Lower lobe of right lung (tissue), 2 donors: ENCODE measurements around the gene LILRB2. TPM values are rescaled to one million over a fixed set of nuclear protein-coding genes. Genes with fewer than 3 reads are reported as not detected.
"Not testable (repeated sequence)": the region's sequence is repeated elsewhere in the genome, so short reads cannot be mapped to it uniquely, and the experiment has no call there.

Source experiments
- ATAC-seq, 2 donors: fragments of 200-7000 bp; cut with Tn5 transposase; one replicate each; pipeline ENCODE4 v1.9.1; 2020 to 2022; ENCODE audit warnings: mild to moderate bottlenecking in 2 of 2, moderate library complexity in 2 of 2
- DNase-seq: peaks from one replicate; pipeline ENCODE4 v3.0.0-alpha.2; 2020
- H3K27ac ChIP-seq: fragments of 200-600 bp; one replicate; pipeline ENCODE4 v1.8.0; 2022
- H3K27me3 ChIP-seq: fragments of 200-600 bp; one replicate; pipeline ENCODE4 v1.8.0; 2022; ENCODE audit warnings: low read depth
- H3K36me3 ChIP-seq: fragments of 200-600 bp; one replicate; pipeline ENCODE4 v1.8.0; 2022; ENCODE audit warnings: mild to moderate bottlenecking
- H3K4me1 ChIP-seq: fragments of 200-600 bp; one replicate; pipeline ENCODE4 v1.8.0; 2022
- H3K4me3 ChIP-seq: fragments of 200-600 bp; one replicate; pipeline ENCODE4 v1.8.0; 2022; ENCODE audit warnings: mild to moderate bottlenecking
- H3K9me3 ChIP-seq: fragments of 200-600 bp; one replicate; pipeline ENCODE4 v1.8.0; 2022
- intact Hi-C: fragments of 100-400 bp; cut with DNase I; formaldehyde crosslinking; loops from one replicate; pipeline ENCODE4 v1.11.0; 2022
- total RNA-seq: library from RNA; stranded (reverse); fragmentation: NEBNext Ultra II Directional; extraction: Animal tissue kit (Norgen Biotek cat#: 25700); gene quantifications from one replicate; pipeline ENCODE4 v1.2.1, GENCODE V29; 2021
- TF ChIP-seq, protein P1 (sequence below): fragments of 200-600 bp; IDR thresholded peaks from one replicate; pipeline ENCODE4 v1.8.0; 2022; ENCODE audit warnings: antibody characterized with exemption, mild to moderate bottlenecking
- donor health status: DM: no; HTN: yes; CAD: no; lungs with severe emphysema.

The LILRB2 gene
- total RNA-seq, 1 donor from 2014 or later, result 26.1 TPM

GRCh38 chr19:54277111-54277615, 3.7 kb downstream of the LILRB2 start:
- H3K36me3 ChIP-seq, DNase-seq, H3K9me3 ChIP-seq, H3K27ac ChIP-seq, H3K4me3 ChIP-seq, intact Hi-C loops, ATAC-seq, H3K4me1 ChIP-seq: not testable (repeated sequence)
- peaks cover 16% of the 10 kb centered on the region for H3K27me3 ChIP-seq

- intact Hi-C loops, result no loop called here
- DNase-seq (no peak), ATAC-seq (no peak)
- no peaks in the 10 kb centered on the region for H3K4me1 ChIP-seq
- peaks cover 16% of the 10 kb centered on the region for H3K27me3 ChIP-seq
- H3K36me3 ChIP-seq, result no peaks in the 10 kb centered on the region
- H3K4me3 ChIP-seq, result no peak overlapping the region
- H3K9me3 ChIP-seq, result no peaks in the 10 kb centered on the region
- TF ChIP-seq, protein P1, sequence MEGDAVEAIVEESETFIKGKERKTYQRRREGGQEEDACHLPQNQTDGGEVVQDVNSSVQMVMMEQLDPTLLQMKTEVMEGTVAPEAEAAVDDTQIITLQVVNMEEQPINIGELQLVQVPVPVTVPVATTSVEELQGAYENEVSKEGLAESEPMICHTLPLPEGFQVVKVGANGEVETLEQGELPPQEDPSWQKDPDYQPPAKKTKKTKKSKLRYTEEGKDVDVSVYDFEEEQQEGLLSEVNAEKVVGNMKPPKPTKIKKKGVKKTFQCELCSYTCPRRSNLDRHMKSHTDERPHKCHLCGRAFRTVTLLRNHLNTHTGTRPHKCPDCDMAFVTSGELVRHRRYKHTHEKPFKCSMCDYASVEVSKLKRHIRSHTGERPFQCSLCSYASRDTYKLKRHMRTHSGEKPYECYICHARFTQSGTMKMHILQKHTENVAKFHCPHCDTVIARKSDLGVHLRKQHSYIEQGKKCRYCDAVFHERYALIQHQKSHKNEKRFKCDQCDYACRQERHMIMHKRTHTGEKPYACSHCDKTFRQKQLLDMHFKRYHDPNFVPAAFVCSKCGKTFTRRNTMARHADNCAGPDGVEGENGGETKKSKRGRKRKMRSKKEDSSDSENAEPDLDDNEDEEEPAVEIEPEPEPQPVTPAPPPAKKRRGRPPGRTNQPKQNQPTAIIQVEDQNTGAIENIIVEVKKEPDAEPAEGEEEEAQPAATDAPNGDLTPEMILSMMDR, result no peak
- H3K27ac ChIP-seq, result no peak overlapping the region
Measured at GRCh38 chr19:54275951-54276350, 5.0 kb downstream of the LILRB2 start.

DNA sequence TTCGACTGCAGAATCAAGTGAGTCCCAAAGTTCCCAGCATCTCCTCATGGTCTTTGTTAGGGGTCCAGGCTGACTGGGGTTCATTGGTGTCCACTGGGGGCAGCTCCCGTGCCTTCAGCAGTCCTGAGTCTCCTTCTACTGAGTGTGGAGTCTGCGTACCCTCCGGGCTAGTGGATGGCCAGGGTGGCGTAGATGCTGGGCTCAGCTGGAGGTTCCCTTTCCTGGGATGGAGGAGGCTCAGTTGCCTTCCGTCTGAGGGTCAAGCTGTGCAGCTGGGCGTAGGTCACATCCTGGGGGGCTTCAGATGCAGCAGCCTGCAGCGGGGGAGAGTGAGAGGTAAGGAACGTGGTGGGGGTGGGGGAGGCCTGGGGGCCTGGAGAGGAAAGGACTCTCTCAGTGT, 6.4 kb downstream of the LILRB2 start:
- intact Hi-C loops, H3K36me3 ChIP-seq, H3K27me3 ChIP-seq, H3K9me3 ChIP-seq, H3K27ac ChIP-seq, DNase-seq, H3K4me1 ChIP-seq, H3K4me3 ChIP-seq, ATAC-seq: not testable (repeated sequence)

GRCh38 chr19:54273821-54274220, 7.1 kb downstream of the LILRB2 start:
- intact Hi-C loops, result no loop called here
- Histone ChIP-seq H3K4me1 (no peaks in the 10 kb centered on the region), H3K27ac (no peak overlapping the region), H3K36me3 (no peaks in the 10 kb centered on the region), H3K9me3 (no peaks in the 10 kb centered on the region), H3K4me3 (no peak overlapping the region), H3K27me3 (peaks cover 8% of the 10 kb centered on the region)
- ATAC-seq, result no peak
- no peak for DNase-seq
- TF ChIP-seq, protein P1, result no peak

DNA sequence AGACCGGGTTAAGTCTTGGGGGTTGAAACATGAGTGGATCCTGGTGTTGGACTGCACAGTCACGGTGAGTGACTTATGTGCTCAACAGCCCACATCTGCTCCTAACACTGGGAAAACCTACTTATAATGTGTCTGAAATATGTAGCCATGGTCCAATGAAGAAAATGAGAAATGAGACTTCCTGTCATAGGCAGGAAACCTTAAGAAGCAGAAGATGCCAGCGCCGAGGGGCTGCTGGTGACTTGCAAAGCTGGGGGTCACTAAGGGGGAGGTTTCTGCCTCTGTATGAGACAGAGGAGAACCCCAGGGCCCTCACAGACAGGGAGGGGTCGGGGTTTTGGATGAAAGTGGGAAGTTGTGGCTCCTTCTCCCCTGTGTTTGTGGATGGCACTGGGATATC, 8.7 kb downstream of the LILRB2 start:
- H3K4me3 ChIP-seq, H3K9me3 ChIP-seq, H3K27me3 ChIP-seq, H3K36me3 ChIP-seq, DNase-seq, intact Hi-C loops, H3K4me1 ChIP-seq, H3K27ac ChIP-seq: not testable (repeated sequence)
- ATAC-seq, result peak; percentile 20 to 36

DNA sequence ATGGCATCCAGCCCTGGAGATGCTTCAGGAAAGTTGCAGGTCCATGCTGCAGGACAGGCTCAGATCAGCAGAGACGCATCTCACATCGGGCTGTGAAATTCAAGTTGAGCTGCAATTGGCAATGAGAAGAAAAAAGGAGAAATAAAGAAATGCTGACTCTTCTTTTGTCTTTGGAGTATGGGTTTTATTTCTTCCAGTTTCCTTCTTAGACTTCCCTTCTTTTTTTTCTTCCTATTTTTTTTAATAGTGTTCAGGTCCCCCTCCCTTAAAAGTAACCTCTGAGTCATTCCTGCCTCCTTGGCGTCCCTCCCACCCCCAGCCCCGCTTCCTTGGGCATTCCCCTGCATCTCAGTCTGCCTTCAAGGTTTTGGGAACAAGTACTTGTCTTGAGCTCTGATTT, 9.3 kb downstream of the LILRB2 start:
- DNase-seq, H3K9me3 ChIP-seq, H3K36me3 ChIP-seq, intact Hi-C loops, H3K27me3 ChIP-seq, H3K4me1 ChIP-seq, H3K4me3 ChIP-seq: not testable (repeated sequence)
- peak; percentile 44 to 55 for ATAC-seq
- H3K27ac ChIP-seq, result peak overlapping the region; percentile 49

GRCh38 chr19:54271106-54271505, 9.8 kb downstream of the LILRB2 start:
- intact Hi-C loops, result no loop called here

More at GRCh38 chr19:54271106-54271505, 9.8 kb downstream of the LILRB2 start:
- Histone ChIP-seq H3K4me1 (no peaks in the 10 kb centered on the region), H3K36me3 (no peaks in the 10 kb centered on the region), H3K9me3 (no peaks in the 10 kb centered on the region), H3K27me3 (peaks cover 8% of the 10 kb centered on the region), H3K27ac (peak overlapping the region; percentile 49), H3K4me3 (no peak overlapping the region)
- ATAC-seq (peak; percentile 82 to 85), DNase-seq (peak; percentile 62)
- TF ChIP-seq, protein P1, result no peak
